Left lung (tissue), 10 donors: ENCODE data around the gene DCAF8. TPM values are rescaled to one million over a fixed set of nuclear protein-coding genes. Genes with fewer than 3 reads are reported as not detected.

ENCODE experiments used
- ATAC-seq: fragments of 200-7000 bp; cut with Tn5 transposase; one replicate; pipeline ENCODE4 v1.9.1; 2020; ENCODE audit warnings: moderate library complexity
- DNase-seq, 4 donors: peaks; one replicate each; pipeline ENCODE4 v3.0.0-alpha.2; 2013 to 2020
- H3K27ac ChIP-seq, 2 donors: fragments of 200-600 bp; sonication (generic) in 1 of 2; one replicate each; pipeline versions ENCODE4 v1.5.0 to v1.8.0; 2020 to 2021
- H3K27me3 ChIP-seq, 2 donors: fragments of 200-600 bp; sonication (generic) in 1 of 2; one replicate each; pipeline versions ENCODE4 v1.5.0 to v1.8.0; 2020 to 2021
- H3K36me3 ChIP-seq, 2 donors: fragments of 200-600 bp; sonication (generic) in 1 of 2; one replicate each; pipeline versions ENCODE4 v1.5.0 to v1.8.0; 2020 to 2021
- H3K4me1 ChIP-seq, 2 donors: fragments of 200-600 bp; one replicate each; pipeline ENCODE4 v1.8.0; 2021
- H3K4me3 ChIP-seq, 2 donors: fragments of 200-600 bp; sonication (generic) in 1 of 2; one replicate each; pipeline versions ENCODE4 v1.5.0 to v1.8.0; 2020 to 2021; ENCODE audit warnings: mild to moderate bottlenecking in 1 of 2
- H3K9me3 ChIP-seq, 2 donors: fragments of 200-600 bp; sonication (generic) in 1 of 2; one replicate each; pipeline versions ENCODE4 v1.5.0 to v1.8.0; 2020 to 2021
- intact Hi-C, 2 donors: fragments of 100-400 bp; cut with DNase I; formaldehyde crosslinking; loops; one replicate each; pipeline versions ENCODE4 v1.11.2 to v1.14.2; 2022
- polyA plus RNA-seq, 6 donors: library from polyadenylated mRNA; unstranded; fragments of 120-200 nt; gene quantifications; one replicate each; pipeline ENCODE4 v1.2.1, GENCODE V29; 2013; ENCODE audit not compliant: insufficient read length in 6 of 6
- total RNA-seq, 2 donors: library from RNA; stranded (reverse); fragmentation: NEBNext Ultra II Directional; extraction: Animal tissue kit (Norgen Biotek cat#: 25700); gene quantifications; one replicate each; pipeline ENCODE4 v1.2.1, GENCODE V29; 2021
- TF ChIP-seq, protein P1 (sequence below), 2 donors: fragments of 200-600 bp; sonication (generic) in 1 of 2; IDR thresholded peaks; one replicate each; pipeline versions ENCODE4 v1.5.0 to v1.8.0; 2021; ENCODE audit warnings: antibody characterized with exemption in 2 of 2
- donor health status: DM: no; HTN: yes; CAD: no.
- donor health status: DM: no; HTN: no; CAD: no.

The DCAF8 gene
- total and polyA plus RNA-seq, 8 donors: 93.9 to 235 (median 200) TPM

DNA sequence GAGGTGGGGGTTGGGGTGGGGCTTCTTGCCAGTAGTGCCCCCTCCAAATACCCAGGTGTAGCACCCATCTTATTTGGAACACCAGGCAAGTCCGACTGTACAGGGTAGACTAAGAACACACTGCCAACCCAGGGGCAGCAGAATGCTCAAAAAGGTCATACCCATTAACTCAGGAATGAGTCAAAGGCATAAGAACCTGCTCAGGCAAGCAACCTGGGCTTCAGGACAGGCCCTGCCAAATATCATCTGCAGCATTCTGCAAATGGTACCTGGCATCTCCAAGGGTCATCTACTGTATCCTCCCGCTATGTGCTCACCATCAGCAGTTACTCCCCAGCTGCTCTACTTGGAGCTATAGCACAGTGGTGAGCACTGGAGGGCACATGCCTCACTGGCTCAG, 37.7 kb downstream of the DCAF8 start:
- ATAC-seq (no peak), DNase-seq (no peak)
- H3K36me3 ChIP-seq: peaks cover 0 to 100% of the 10 kb centered on the region in 2 donors
- intact Hi-C loops: no loop called here
- no peaks in the 10 kb centered on the region for H3K27me3 ChIP-seq
- no peak overlapping the region for H3K27ac ChIP-seq
- no peaks in the 10 kb centered on the region for H3K9me3 ChIP-seq
- H3K4me3 ChIP-seq: no peak overlapping the region
- TF ChIP-seq, protein P1, sequence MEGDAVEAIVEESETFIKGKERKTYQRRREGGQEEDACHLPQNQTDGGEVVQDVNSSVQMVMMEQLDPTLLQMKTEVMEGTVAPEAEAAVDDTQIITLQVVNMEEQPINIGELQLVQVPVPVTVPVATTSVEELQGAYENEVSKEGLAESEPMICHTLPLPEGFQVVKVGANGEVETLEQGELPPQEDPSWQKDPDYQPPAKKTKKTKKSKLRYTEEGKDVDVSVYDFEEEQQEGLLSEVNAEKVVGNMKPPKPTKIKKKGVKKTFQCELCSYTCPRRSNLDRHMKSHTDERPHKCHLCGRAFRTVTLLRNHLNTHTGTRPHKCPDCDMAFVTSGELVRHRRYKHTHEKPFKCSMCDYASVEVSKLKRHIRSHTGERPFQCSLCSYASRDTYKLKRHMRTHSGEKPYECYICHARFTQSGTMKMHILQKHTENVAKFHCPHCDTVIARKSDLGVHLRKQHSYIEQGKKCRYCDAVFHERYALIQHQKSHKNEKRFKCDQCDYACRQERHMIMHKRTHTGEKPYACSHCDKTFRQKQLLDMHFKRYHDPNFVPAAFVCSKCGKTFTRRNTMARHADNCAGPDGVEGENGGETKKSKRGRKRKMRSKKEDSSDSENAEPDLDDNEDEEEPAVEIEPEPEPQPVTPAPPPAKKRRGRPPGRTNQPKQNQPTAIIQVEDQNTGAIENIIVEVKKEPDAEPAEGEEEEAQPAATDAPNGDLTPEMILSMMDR (IDR thresholded peaks at IDR 0.05): no peak
- peaks cover 0 to 4% of the 10 kb centered on the region in 2 donors for H3K4me1 ChIP-seq

DNA sequence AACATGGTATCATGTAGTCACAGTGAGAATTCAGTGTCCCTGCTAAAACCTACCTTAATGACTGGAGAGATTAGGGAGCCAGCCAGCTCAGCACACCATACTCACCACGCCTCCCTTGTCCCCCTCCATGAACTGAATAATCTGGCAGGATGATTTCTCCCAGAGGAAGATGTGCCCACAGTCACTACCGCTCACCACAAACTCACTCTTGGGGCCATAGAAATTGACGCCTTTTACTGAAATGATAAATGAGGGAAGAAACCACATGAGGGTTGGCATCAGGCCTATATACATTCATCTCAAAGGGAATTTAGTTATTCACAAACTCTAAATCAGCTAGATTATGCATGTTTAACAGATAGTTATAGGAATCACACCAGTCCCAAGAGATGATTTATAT, 39.8 kb downstream of the DCAF8 start:
- Histone ChIP-seq H3K27ac (no peak overlapping the region), H3K27me3 (no peaks in the 10 kb centered on the region), H3K36me3 (peaks cover 0 to 100% of the 10 kb centered on the region in 2 donors), H3K9me3 (no peaks in the 10 kb centered on the region), H3K4me1 (peaks cover 0 to 17% of the 10 kb centered on the region in 2 donors), H3K4me3 (no peak overlapping the region)
- no peak for DNase-seq
- no peak for ATAC-seq
- TF ChIP-seq, protein P1 (IDR thresholded peaks at IDR 0.05): no peak
- intact Hi-C loops: no loop called here

DNA sequence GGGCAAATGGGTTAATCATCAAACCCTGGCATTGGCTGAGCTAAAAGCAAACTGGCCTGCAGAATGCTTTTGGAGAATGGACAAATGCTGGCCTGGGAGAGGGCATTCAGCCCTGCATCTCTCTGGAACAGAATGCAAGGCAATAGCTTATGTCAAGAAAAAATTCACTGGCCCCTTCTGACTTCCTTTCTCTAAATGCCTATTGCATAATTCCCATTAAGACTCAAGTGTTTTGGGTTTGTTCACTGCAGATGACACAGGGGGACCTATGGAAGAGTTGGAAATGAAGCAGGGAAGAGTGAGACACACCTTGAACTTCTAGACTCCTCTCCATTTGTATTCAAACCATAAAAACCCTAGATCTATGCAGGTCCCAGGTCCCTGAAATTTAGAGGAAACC, 41.3 kb downstream of the DCAF8 start:
- H3K36me3 ChIP-seq: peaks cover 0 to 100% of the 10 kb centered on the region in 2 donors
- peaks cover 0 to 21% of the 10 kb centered on the region in 2 donors for H3K4me1 ChIP-seq
- intact Hi-C loops: no loop called here
- no peak overlapping the region for H3K4me3 ChIP-seq
- peak; percentile 51 for ATAC-seq
- H3K27me3 ChIP-seq: no peaks in the 10 kb centered on the region
- H3K27ac ChIP-seq: no peak overlapping the region
- TF ChIP-seq, protein P1 (IDR thresholded peaks at IDR 0.05): no peak
- H3K9me3 ChIP-seq: no peaks in the 10 kb centered on the region
- no peak for DNase-seq

DNA sequence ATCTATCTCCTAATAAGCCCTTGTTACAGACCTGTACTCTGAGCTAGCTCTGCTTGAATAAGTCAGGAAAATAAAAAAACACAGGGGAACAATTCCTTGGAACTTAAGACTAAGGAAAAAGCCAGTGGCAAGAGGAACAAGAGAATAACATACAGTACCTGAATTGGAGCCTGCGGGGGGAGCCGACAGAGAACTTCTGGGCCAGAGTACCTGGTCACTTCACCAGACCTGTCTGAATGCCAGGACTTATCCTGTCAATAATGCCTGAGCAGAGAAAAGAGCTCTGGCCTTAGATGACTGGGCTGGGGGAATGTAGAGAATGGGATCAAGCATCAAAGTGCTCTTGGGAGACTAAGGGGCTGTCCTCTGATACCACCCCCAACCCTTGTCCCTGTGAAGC, 42.0 kb downstream of the DCAF8 start:
- Histone ChIP-seq H3K4me1 (peaks cover 0 to 21% of the 10 kb centered on the region in 2 donors), H3K27ac (no peak overlapping the region), H3K36me3 (peaks cover 1 to 100% of the 10 kb centered on the region in 2 donors), H3K9me3 (no peaks in the 10 kb centered on the region), H3K4me3 (no peak overlapping the region), H3K27me3 (no peaks in the 10 kb centered on the region)
- no peak for ATAC-seq
- TF ChIP-seq, protein P1 (IDR thresholded peaks at IDR 0.05): no peak
- intact Hi-C loops: no loop called here
- no peak for DNase-seq

GRCh38 chr1:160219062-160219929, 43.1 kb downstream of the DCAF8 start:
- no peak overlapping the region for H3K4me3 ChIP-seq
- intact Hi-C loops: no loop called here
- peaks cover 0 to 21% of the 10 kb centered on the region in 2 donors for H3K4me1 ChIP-seq
- DNase-seq (peak in 1 of 4 donors; percentile 68), ATAC-seq (peak; percentile 71)
- H3K36me3 ChIP-seq: peaks cover 4 to 100% of the 10 kb centered on the region in 2 donors
- H3K27me3 ChIP-seq: no peaks in the 10 kb centered on the region
- TF ChIP-seq, protein P1 (IDR thresholded peaks at IDR 0.05): peak; percentile 45 to 46
- no peaks in the 10 kb centered on the region for H3K9me3 ChIP-seq
- peak overlapping the region; percentile 30 to 45 for H3K27ac ChIP-seq
